Stimulated activated CD4-positive, alpha-beta T cell treated with anti-CD3 and anti-CD28 coated beads, Interleukin-2, amount 100 ng/mL, for 24 hours (primary cell): Measurements from ENCODE around the gene DEFB114.

Source experiments
- DNase-seq, 2 donors: peaks; one replicate each; pipeline ENCODE4 v3.0.0-alpha.2; 2020

Gene DEFB114

GRCh38 chr6:49934770-49935169, 29.2 kb downstream of the DEFB114 start:
- DNase-seq = no peak

- DNase-seq = no peak
These were observed 30.4 kb downstream of the DEFB114 start for GRCh38 chr6:49933526-49933925.

- no peak for DNase-seq
These were observed 34.6 kb downstream of the DEFB114 start for GRCh38 chr6:49929340-49929739.

- no peak for DNase-seq
These were observed 40.1 kb downstream of the DEFB114 start for GRCh38 chr6:49923826-49924225.

- no peak for DNase-seq
These were observed 43.9 kb downstream of the DEFB114 start for GRCh38 chr6:49919935-49920644.

- DNase-seq = no peak
These were observed 44.7 kb downstream of the DEFB114 start for GRCh38 chr6:49919261-49919660.

GRCh38 chr6:49918787-49919186, 45.2 kb downstream of the DEFB114 start:
- no peak for DNase-seq

- DNase-seq = no peak
These were observed 48.9 kb downstream of the DEFB114 start for GRCh38 chr6:49915035-49915434.

GRCh38 chr6:49913636-49914375, 50.2 kb downstream of the DEFB114 start:
- DNase-seq = no peak

- no peak for DNase-seq
These were observed 51.8 kb downstream of the DEFB114 start for GRCh38 chr6:49912196-49912595.

GRCh38 chr6:49911252-49911651, 52.7 kb downstream of the DEFB114 start:
- DNase-seq = no peak
